Subcutaneous abdominal adipose tissue (tissue), 5 donors: ENCODE measurements around the gene KPNB1.
A peak's percentile ranks its signal among the peaks of the same experiment; 100 is the strongest.

ENCODE experiments used
- H3K27ac ChIP-seq: one replicate; pipeline ENCODE4 v1.7.0; 2013; ENCODE audit warnings: low read depth, mild to moderate bottlenecking, inconsistent platforms, low read length, moderate library complexity
- H3K27me3 ChIP-seq, 5 donors: one replicate each; pipeline ENCODE4 v1.7.0; 2013; ENCODE audit warnings: low read length in 5 of 5, inconsistent platforms in 1 of 5; ENCODE audit not compliant: control insufficient read depth in 5 of 5, insufficient read depth in 4 of 5
- H3K36me3 ChIP-seq, 5 donors: one replicate each; pipeline ENCODE4 v1.7.0; 2013; ENCODE audit warnings: low read length in 5 of 5; ENCODE audit not compliant: control insufficient read depth in 5 of 5, insufficient read depth in 5 of 5
- H3K4me1 ChIP-seq, 5 donors: one replicate each; pipeline ENCODE4 v1.7.0; 2013; ENCODE audit warnings: low read length in 5 of 5, mild to moderate bottlenecking in 3 of 5, moderate library complexity in 1 of 5; ENCODE audit not compliant: control insufficient read depth in 5 of 5, insufficient read depth in 5 of 5
- H3K4me3 ChIP-seq, 5 donors: one replicate each; pipeline ENCODE4 v1.7.0; 2013; ENCODE audit warnings: low read length in 5 of 5, low read depth in 1 of 5
- H3K9ac ChIP-seq, 5 donors: one replicate each; pipeline ENCODE4 v1.7.0; 2013; ENCODE audit warnings: low read length in 5 of 5, mild to moderate bottlenecking in 4 of 5, moderate library complexity in 3 of 5
- H3K9me3 ChIP-seq, 5 donors: one replicate each; pipeline ENCODE4 v1.7.0; 2013; ENCODE audit warnings: low read length in 5 of 5; ENCODE audit not compliant: control insufficient read depth in 5 of 5
- donor health status: healthy.
- donor health status: healthy.
- donor health status: healthy.
- donor health status: healthy.
- donor health status: healthy.

Gene KPNB1

GRCh38 chr17:47733047-47733673, 83.4 kb downstream of the KPNB1 start, which contains the start of gene TBX21:
TBX21 (plus strand) TSS chr17:47733236; CDS start chr17:47733455, 219 bp downstream.
- Histone ChIP-seq H3K4me3 (peak within 1 kb of the TSS; percentile 2 to 57 (median 43)), H3K27ac (no peak within 1 kb of the TSS), H3K9me3 (no peaks in the 10 kb centered on the region), H3K36me3 (no peaks in the 10 kb centered on the region), H3K4me1 (peaks cover 0 to 17% (median 8%) of the 10 kb centered on the region in 5 donors), H3K27me3 (peaks cover 13 to 44% (median 41%) of the 10 kb centered on the region in 5 donors), H3K9ac (peak within 1 kb of the TSS in 1 of 5 donors; percentile 28)

- H3K36me3 ChIP-seq = no peaks in the 10 kb centered on the region
- H3K27me3 ChIP-seq = peaks cover 13 to 44% (median 39%) of the 10 kb centered on the region in 5 donors
- peaks cover 0 to 17% (median 8%) of the 10 kb centered on the region in 5 donors for H3K4me1 ChIP-seq
- peak overlapping the region in 1 of 5 donors; percentile 28 for H3K9ac ChIP-seq
- peak overlapping the region in 4 of 5 donors; percentile 11 to 57 (median 46) for H3K4me3 ChIP-seq
- no peak overlapping the region for H3K27ac ChIP-seq
- H3K9me3 ChIP-seq = no peaks in the 10 kb centered on the region
Observed at GRCh38 chr17:47733674-47734410, 84.1 kb downstream of the KPNB1 start.

GRCh38 chr17:47735139-47735464, 85.4 kb downstream of the KPNB1 start:
- Histone ChIP-seq H3K4me3 (peak overlapping the region in 1 of 5 donors; percentile 16), H3K4me1 (peaks cover 0 to 17% (median 8%) of the 10 kb centered on the region in 5 donors), H3K27ac (no peak overlapping the region), H3K9ac (no peak overlapping the region), H3K36me3 (no peaks in the 10 kb centered on the region), H3K27me3 (peaks cover 13 to 44% (median 35%) of the 10 kb centered on the region in 5 donors), H3K9me3 (no peaks in the 10 kb centered on the region)
